Neural cell (in vitro differentiated cells): ENCODE measurements around the gene DOK5. TPM values are rescaled to one million over a fixed set of nuclear protein-coding genes. Genes with fewer than 3 reads are reported as not detected.

Experiments used
- H2AFZ ChIP-seq: fragments of 200-600, 300-800 bp; sonication (generic), shearing (Covaris generic); 2 replicates; pipeline ENCODE4 v1.6.0; 2014; ENCODE audit warnings: low read depth, mild to moderate bottlenecking, antibody characterized with exemption, low read length, moderate library complexity
- H3F3A ChIP-seq: fragments of 200-600 bp; shearing (Covaris generic); 2 replicates; pipeline ENCODE4 v1.6.1; 2016; ENCODE audit warnings: mild to moderate bottlenecking, moderate library complexity, mixed read lengths, antibody characterized with exemption, low read length; ENCODE audit not compliant: insufficient read depth, poor library complexity, severe bottlenecking
- H3K27ac ChIP-seq: fragments of 200-600, 300-800 bp; sonication (generic), shearing (Covaris generic); 2 replicates; pipeline ENCODE4 v1.5.1; 2014; ENCODE audit warnings: mild to moderate bottlenecking, low read length, moderate library complexity
- H3K27me3 ChIP-seq: fragments of 300-800, 200-600 bp; sonication (generic), shearing (Covaris generic); 2 replicates; pipeline ENCODE4 v1.6.0; 2014; ENCODE audit warnings: mild to moderate bottlenecking, low read depth, low read length, moderate library complexity; ENCODE audit not compliant: insufficient read depth
- H3K36me3 ChIP-seq: fragments of 300-800, 200-600 bp; sonication (generic), shearing (Covaris generic); 2 replicates; pipeline ENCODE4 v1.5.1; 2014; ENCODE audit warnings: mild to moderate bottlenecking, antibody characterized with exemption, low read length, moderate library complexity; ENCODE audit not compliant: insufficient read depth
- H3K4me2 ChIP-seq: fragments of 300-800, 200-600 bp; sonication (generic), shearing (Covaris generic); 2 replicates; pipeline ENCODE4 v1.6.0; 2014; ENCODE audit warnings: mild to moderate bottlenecking, low read length
- H3K4me3 ChIP-seq: fragments of 300-800, 200-600 bp; sonication (generic), shearing (Covaris generic); 2 replicates; pipeline ENCODE4 v1.5.1; 2014; ENCODE audit warnings: mild to moderate bottlenecking, low read length, moderate library complexity
- H3K79me2 ChIP-seq: fragments of 200-600 bp; shearing (Covaris generic); replicated peaks from 2 replicates; pipeline ENCODE4 v1.6.0; 2014; ENCODE audit warnings: mild to moderate bottlenecking, low read length, moderate library complexity; ENCODE audit not compliant: insufficient read depth
- H3K9ac ChIP-seq: fragments of 300-800, 200-600 bp; sonication (generic), shearing (Covaris generic); 2 replicates; pipeline ENCODE4 v1.6.1; 2016; ENCODE audit warnings: mild to moderate bottlenecking, low read length, mixed read lengths
- H3K9me2 ChIP-seq: fragments of 200-600 bp; shearing (Covaris generic); 2 replicates; pipeline ENCODE4 v1.6.1; 2016; ENCODE audit warnings: mild to moderate bottlenecking, low read length, mixed read lengths; ENCODE audit not compliant: insufficient read depth
- H3K9me3 ChIP-seq: fragments of 200-600, 300-800 bp; sonication (generic), shearing (Covaris generic); 2 replicates; pipeline ENCODE4 v1.6.1; 2016; ENCODE audit warnings: mild to moderate bottlenecking, mixed run types, low read length, moderate library complexity, mixed read lengths
- H4K20me1 ChIP-seq: fragments of 200-600 bp; shearing (Covaris generic); 2 replicates; pipeline ENCODE4 v1.6.1; 2016; ENCODE audit warnings: mild to moderate bottlenecking, mixed run types; ENCODE audit not compliant: insufficient read depth
- EP300 ChIP-seq: fragments of 450-650 bp; conservative IDR thresholded peaks from 2 replicates; pipeline ENCODE4 v1.6.1; 2014; ENCODE audit warnings: antibody characterized with exemption, mild to moderate bottlenecking, moderate library complexity; ENCODE audit not compliant: poor library complexity, severe bottlenecking
- EZH2 ChIP-seq: fragments of 200-600, 300-800 bp; shearing (Covaris generic), sonication (generic); IDR thresholded peaks from 2 replicates; pipeline ENCODE4 v1.6.1; 2014; ENCODE audit warnings: antibody characterized with exemption, low read length, borderline replicate concordance, mild to moderate bottlenecking; ENCODE audit not compliant: insufficient read depth, poor library complexity, severe bottlenecking
- MXI1 ChIP-seq: fragments of 450-650 bp; conservative IDR thresholded peaks from 2 replicates; pipeline ENCODE4 v1.6.1; 2014; ENCODE audit warnings: antibody characterized with exemption, mild to moderate bottlenecking; ENCODE audit not compliant: poor library complexity, severe bottlenecking
- POLR2AphosphoS5 ChIP-seq: IDR thresholded peaks from 2 replicates; pipeline ENCODE4 v1.6.1; 2012
- RAD21 ChIP-seq: fragments of 450-650 bp; conservative IDR thresholded peaks from 2 replicates; pipeline ENCODE4 v1.6.1; 2014; ENCODE audit warnings: antibody characterized with exemption, mild to moderate bottlenecking, moderate library complexity
- SMC3 ChIP-seq: fragments of 450-650 bp; conservative IDR thresholded peaks from 2 replicates; pipeline ENCODE4 v1.6.1; 2014; ENCODE audit warnings: antibody characterized with exemption, mild to moderate bottlenecking, moderate library complexity; ENCODE audit not compliant: poor library complexity
- TAF1 ChIP-seq: IDR thresholded peaks from 2 replicates; pipeline ENCODE4 v1.6.1; 2012; ENCODE audit warnings: low read depth
- polyA plus RNA-seq: library from polyadenylated mRNA; depleted of rRNA; stranded (reverse); fragments of >200 nt; gene quantifications from 2 replicates; pipeline ENCODE4 v1.2.3, GENCODE V29; 2014
- TF ChIP-seq, protein P1 (sequence below): fragments of 450-650 bp; IDR thresholded peaks from 2 replicates; pipeline ENCODE4 v1.5.1; 2014; ENCODE audit warnings: antibody characterized with exemption, mild to moderate bottlenecking, moderate library complexity; ENCODE audit not compliant: poor library complexity, severe bottlenecking
- TF ChIP-seq, protein P2 (sequence below): IDR thresholded peaks from 2 replicates; pipeline ENCODE4 v1.6.1; 2012; ENCODE audit warnings: borderline replicate concordance

Gene DOK5
- polyA plus RNA-seq, 1 donor from 2014 or later: 4.6 TPM

DNA sequence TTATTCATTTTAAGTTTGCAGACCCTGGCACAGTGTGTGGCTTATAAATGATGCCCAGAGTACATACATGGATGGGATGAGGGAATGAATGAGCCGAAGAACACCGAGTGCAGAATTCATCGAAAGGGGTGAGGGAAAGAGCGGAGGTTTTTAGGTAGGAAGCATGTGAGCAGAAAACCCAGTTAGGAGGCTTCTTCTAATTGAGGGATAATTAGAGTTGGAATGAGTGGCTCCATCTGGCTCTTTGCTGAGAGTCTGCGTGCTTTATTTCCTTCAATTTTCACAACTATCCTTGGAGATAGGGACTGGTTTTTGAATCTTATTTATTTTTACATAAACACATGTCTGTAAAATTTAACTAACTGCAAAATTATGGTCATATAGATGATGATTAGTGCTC, 150.7 kb downstream of the DOK5 start:
- no peak overlapping the region for H3K4me2 ChIP-seq
- no peak overlapping the region for H3K27ac ChIP-seq
- H2AFZ ChIP-seq: no peak overlapping the region
- no peaks in the 10 kb centered on the region for H3K79me2 ChIP-seq
- H3K27me3 ChIP-seq: no peaks in the 10 kb centered on the region
- H3F3A ChIP-seq: no peaks in the 10 kb centered on the region
- H3K9ac ChIP-seq: no peak overlapping the region
- H3K4me3 ChIP-seq: no peak overlapping the region
- no peaks in the 10 kb centered on the region for H3K9me3 ChIP-seq
- TF ChIP-seq RAD21: no peak
- no peak for TF ChIP-seq SMC3
- TF ChIP-seq EP300: no peak
- TF ChIP-seq, protein P1, sequence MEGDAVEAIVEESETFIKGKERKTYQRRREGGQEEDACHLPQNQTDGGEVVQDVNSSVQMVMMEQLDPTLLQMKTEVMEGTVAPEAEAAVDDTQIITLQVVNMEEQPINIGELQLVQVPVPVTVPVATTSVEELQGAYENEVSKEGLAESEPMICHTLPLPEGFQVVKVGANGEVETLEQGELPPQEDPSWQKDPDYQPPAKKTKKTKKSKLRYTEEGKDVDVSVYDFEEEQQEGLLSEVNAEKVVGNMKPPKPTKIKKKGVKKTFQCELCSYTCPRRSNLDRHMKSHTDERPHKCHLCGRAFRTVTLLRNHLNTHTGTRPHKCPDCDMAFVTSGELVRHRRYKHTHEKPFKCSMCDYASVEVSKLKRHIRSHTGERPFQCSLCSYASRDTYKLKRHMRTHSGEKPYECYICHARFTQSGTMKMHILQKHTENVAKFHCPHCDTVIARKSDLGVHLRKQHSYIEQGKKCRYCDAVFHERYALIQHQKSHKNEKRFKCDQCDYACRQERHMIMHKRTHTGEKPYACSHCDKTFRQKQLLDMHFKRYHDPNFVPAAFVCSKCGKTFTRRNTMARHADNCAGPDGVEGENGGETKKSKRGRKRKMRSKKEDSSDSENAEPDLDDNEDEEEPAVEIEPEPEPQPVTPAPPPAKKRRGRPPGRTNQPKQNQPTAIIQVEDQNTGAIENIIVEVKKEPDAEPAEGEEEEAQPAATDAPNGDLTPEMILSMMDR: no peak
- TF ChIP-seq TAF1: no peak
- no peak for TF ChIP-seq POLR2AphosphoS5
- TF ChIP-seq EZH2: no peak
- no peaks in the 10 kb centered on the region for H4K20me1 ChIP-seq
- no peaks in the 10 kb centered on the region for H3K9me2 ChIP-seq
- no peaks in the 10 kb centered on the region for H3K36me3 ChIP-seq

DNA sequence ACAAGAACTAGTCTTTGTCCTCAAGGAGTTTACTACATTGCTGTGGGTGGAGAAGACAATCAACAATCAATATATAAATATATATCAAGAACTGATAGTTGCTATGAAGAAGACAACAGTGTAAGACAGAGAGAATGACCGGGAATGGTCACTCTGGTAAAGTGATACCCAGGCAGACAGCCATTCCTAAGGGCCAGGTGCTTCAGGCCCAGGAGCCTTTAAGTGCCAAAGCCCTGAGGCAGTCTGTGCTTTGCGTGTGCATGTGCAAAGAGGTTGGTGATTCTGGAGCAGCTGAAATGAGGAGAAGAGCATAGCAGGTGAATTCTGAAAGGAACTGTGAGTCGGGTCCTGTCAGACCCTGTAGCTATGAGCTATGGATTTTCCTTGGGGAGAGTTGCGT, 154.2 kb downstream of the DOK5 start:
- H3K27ac ChIP-seq: no peak overlapping the region
- no peaks in the 10 kb centered on the region for H3K36me3 ChIP-seq
- no peaks in the 10 kb centered on the region for H3F3A ChIP-seq
- H2AFZ ChIP-seq: no peak overlapping the region
- TF ChIP-seq, protein P2, sequence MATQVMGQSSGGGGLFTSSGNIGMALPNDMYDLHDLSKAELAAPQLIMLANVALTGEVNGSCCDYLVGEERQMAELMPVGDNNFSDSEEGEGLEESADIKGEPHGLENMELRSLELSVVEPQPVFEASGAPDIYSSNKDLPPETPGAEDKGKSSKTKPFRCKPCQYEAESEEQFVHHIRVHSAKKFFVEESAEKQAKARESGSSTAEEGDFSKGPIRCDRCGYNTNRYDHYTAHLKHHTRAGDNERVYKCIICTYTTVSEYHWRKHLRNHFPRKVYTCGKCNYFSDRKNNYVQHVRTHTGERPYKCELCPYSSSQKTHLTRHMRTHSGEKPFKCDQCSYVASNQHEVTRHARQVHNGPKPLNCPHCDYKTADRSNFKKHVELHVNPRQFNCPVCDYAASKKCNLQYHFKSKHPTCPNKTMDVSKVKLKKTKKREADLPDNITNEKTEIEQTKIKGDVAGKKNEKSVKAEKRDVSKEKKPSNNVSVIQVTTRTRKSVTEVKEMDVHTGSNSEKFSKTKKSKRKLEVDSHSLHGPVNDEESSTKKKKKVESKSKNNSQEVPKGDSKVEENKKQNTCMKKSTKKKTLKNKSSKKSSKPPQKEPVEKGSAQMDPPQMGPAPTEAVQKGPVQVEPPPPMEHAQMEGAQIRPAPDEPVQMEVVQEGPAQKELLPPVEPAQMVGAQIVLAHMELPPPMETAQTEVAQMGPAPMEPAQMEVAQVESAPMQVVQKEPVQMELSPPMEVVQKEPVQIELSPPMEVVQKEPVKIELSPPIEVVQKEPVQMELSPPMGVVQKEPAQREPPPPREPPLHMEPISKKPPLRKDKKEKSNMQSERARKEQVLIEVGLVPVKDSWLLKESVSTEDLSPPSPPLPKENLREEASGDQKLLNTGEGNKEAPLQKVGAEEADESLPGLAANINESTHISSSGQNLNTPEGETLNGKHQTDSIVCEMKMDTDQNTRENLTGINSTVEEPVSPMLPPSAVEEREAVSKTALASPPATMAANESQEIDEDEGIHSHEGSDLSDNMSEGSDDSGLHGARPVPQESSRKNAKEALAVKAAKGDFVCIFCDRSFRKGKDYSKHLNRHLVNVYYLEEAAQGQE: no peak
- TF ChIP-seq, protein P1: no peak
- TF ChIP-seq EP300 (no peak), TAF1 (no peak), EZH2 (no peak), SMC3 (no peak), RAD21 (no peak), POLR2AphosphoS5 (no peak), MXI1 (no peak)
- no peaks in the 10 kb centered on the region for H4K20me1 ChIP-seq
- no peak overlapping the region for H3K9ac ChIP-seq
- H3K4me2 ChIP-seq: no peak overlapping the region
- H3K4me3 ChIP-seq: no peak overlapping the region
- no peaks in the 10 kb centered on the region for H3K79me2 ChIP-seq
- no peaks in the 10 kb centered on the region for H3K9me2 ChIP-seq
- no peaks in the 10 kb centered on the region for H3K27me3 ChIP-seq
- H3K9me3 ChIP-seq: no peaks in the 10 kb centered on the region
